MCF 10A (cell line): ENCODE measurements around the gene APRT. TPM values are rescaled to one million over a fixed set of nuclear protein-coding genes. Genes with fewer than 3 reads are reported as not detected.
A peak's percentile ranks its signal among the peaks of the same experiment; 100 is the strongest.

Experiments
- BruUV-seq: library from RNA; stranded (reverse); fragments of 400-500 nt; replicated peaks from 2 replicates; lab custom pipeline; 2021; lab: Mats Ljungman, UMichigan
- CTCF ChIA-PET: fragments of 300-600 bp; sonication (Branson Sonifier 250); formaldehyde crosslinking; extraction: SDS; loops from one replicate; lab custom pipeline; 2021; ENCODE audit warnings: antibody characterized with exemption, inconsistent platforms; lab: Yijun Ruan, JAX
- POLR2A ChIA-PET: fragments of 300-600, 350-650 bp; sonication (Branson Sonifier 250); formaldehyde crosslinking; extraction: SDS; loops from one replicate; lab custom pipeline; 2020; ENCODE audit warnings: antibody characterized with exemption, inconsistent platforms; lab: Yijun Ruan, JAX
- DNase-seq: peaks from one replicate; pipeline ENCODE4 v3.0.0-alpha.2; 2018; ENCODE audit not compliant: unreplicated experiment
- H3K27ac Mint-ChIP-seq: one replicate; pipeline ENCODE4 v1.8.0; 2022; ENCODE audit warnings: mild to moderate bottlenecking, low read depth, mixed read lengths; ENCODE audit not compliant: unreplicated experiment
- H3K27me3 Mint-ChIP-seq: one replicate; pipeline ENCODE4 v1.8.0; 2022; ENCODE audit warnings: mixed read lengths; ENCODE audit not compliant: insufficient read depth, unreplicated experiment
- H3K36me3 Mint-ChIP-seq: one replicate; pipeline ENCODE4 v1.8.0; 2022; ENCODE audit warnings: mild to moderate bottlenecking, moderate library complexity, mixed read lengths; ENCODE audit not compliant: insufficient read depth, unreplicated experiment
- H3K4me1 Mint-ChIP-seq: one replicate; pipeline ENCODE4 v1.8.0; 2022; ENCODE audit warnings: mixed read lengths; ENCODE audit not compliant: insufficient read depth, unreplicated experiment
- H3K4me3 Mint-ChIP-seq: one replicate; pipeline ENCODE4 v1.8.0; 2022; ENCODE audit warnings: mild to moderate bottlenecking, moderate library complexity, mixed read lengths; ENCODE audit not compliant: unreplicated experiment
- H3K9me3 Mint-ChIP-seq: one replicate; pipeline ENCODE4 v1.8.0; 2022; ENCODE audit warnings: mixed read lengths; ENCODE audit not compliant: unreplicated experiment
- CTCF ChIP-seq: fragments of 200-600 bp; IDR thresholded peaks from one replicate; pipeline ENCODE4 v1.8.0; 2022; ENCODE audit warnings: antibody characterized with exemption, mild to moderate bottlenecking; ENCODE audit not compliant: unreplicated experiment
- intact Hi-C: fragments of 100-400 bp; cut with micrococcal nuclease; formaldehyde crosslinking; loops from 2 replicates; pipeline ENCODE4 v1.14.1; 2022
- total RNA-seq: library from RNA; stranded (reverse); gene quantifications from 2 replicates; pipeline ENCODE4 v1.2.3, GENCODE V29; 2022

APRT gene
- total RNA-seq, 1 experiment from 2014 or later, result 248 TPM

GRCh38 chr16:88767546-88768070 is 44.1 kb downstream of the APRT start:
- peak overlapping the region; percentile 57 for H3K27ac Mint-ChIP-seq
- no peak for DNase-seq
- intact Hi-C loops, result no loop called here
- H3K9me3 Mint-ChIP-seq, result no peaks in the 10 kb centered on the region
- H3K27me3 Mint-ChIP-seq, result no peaks in the 10 kb centered on the region
- H3K4me1 Mint-ChIP-seq, result peaks cover 32% of the 10 kb centered on the region
- H3K4me3 Mint-ChIP-seq, result no peak overlapping the region
- ChIA-PET POLR2A (interaction anchor here (0.6 to 1.8 kb wide), 4 partner anchors 9 to 223 kb away, joined by 3 to 6 read pairs (median 3); partner anchors contain the start of gene PIEZO1), CTCF (interaction anchor here (0.8 to 1.3 kb wide), 5 partner anchors 20 to 399 kb away, joined by 3 to 6 read pairs (median 3); no protein-coding TSS in a partner anchor)
- H3K36me3 Mint-ChIP-seq, result peaks cover 32% of the 10 kb centered on the region
- no TSS peak for BruUV-seq
- TF ChIP-seq CTCF, result no peak

- TF ChIP-seq CTCF, result no peak
- intact Hi-C loops, result no loop called here
- BruUV-seq, result no TSS peak
- Mint-ChIP-seq H3K9me3 (no peaks in the 10 kb centered on the region), H3K27me3 (no peaks in the 10 kb centered on the region), H3K4me3 (no peak overlapping the region), H3K36me3 (peaks cover 32% of the 10 kb centered on the region), H3K4me1 (peaks cover 32% of the 10 kb centered on the region), H3K27ac (peak overlapping the region; percentile 57)
- ChIA-PET POLR2A (interaction anchor here (0.6 to 1.8 kb wide), 4 partner anchors 8 to 223 kb away, joined by 3 to 6 read pairs (median 4); no protein-coding TSS in a partner anchor), CTCF (interaction anchor here (0.6 to 1.6 kb wide), 4 partner anchors 24 to 400 kb away, joined by 3 to 10 read pairs (median 4); no protein-coding TSS in a partner anchor)
- no peak for DNase-seq
These were observed 44.8 kb downstream of the APRT start for GRCh38 chr16:88766975-88767374.

GRCh38 chr16:88764913-88765349 is 46.8 kb downstream of the APRT start:
- Mint-ChIP-seq H3K4me3 (no peak overlapping the region), H3K4me1 (peaks cover 19% of the 10 kb centered on the region), H3K36me3 (peaks cover 26% of the 10 kb centered on the region), H3K27ac (no peak overlapping the region), H3K9me3 (no peaks in the 10 kb centered on the region), H3K27me3 (no peaks in the 10 kb centered on the region)
- ChIA-PET CTCF (interaction anchor here (0.6 to 1.5 kb wide), 3 partner anchors 10 to 46 kb away, joined by 4 to 6 read pairs (median 5); no protein-coding TSS in a partner anchor), POLR2A (interaction anchor here (0.6 to 1.4 kb wide), 2 partner anchors 8 to 58 kb away, joined by 3 to 4 read pairs; partner anchors contain the start of gene CTU2)
- DNase-seq, result peak; percentile 43
- TF ChIP-seq CTCF, result no peak
- intact Hi-C loops, result no loop called here
- no TSS peak for BruUV-seq

GRCh38 chr16:88764080-88764479 is 47.6 kb downstream of the APRT start:
- BruUV-seq, result no TSS peak
- TF ChIP-seq CTCF, result no peak
- H3K36me3 Mint-ChIP-seq, result peaks cover 26% of the 10 kb centered on the region
- ChIA-PET CTCF (interaction anchor here (0.8 to 1.1 kb wide), 2 partner anchors 20 to 27 kb away, joined by 3 to 6 read pairs; no protein-coding TSS in a partner anchor), POLR2A (interaction anchor here (0.9 kb wide), 1 partner anchor 17 kb away, joined by 3 read pairs; no protein-coding TSS in a partner anchor)
- no peaks in the 10 kb centered on the region for H3K9me3 Mint-ChIP-seq
- H3K4me3 Mint-ChIP-seq, result no peak overlapping the region
- H3K27ac Mint-ChIP-seq, result no peak overlapping the region
- H3K4me1 Mint-ChIP-seq, result peaks cover 10% of the 10 kb centered on the region
- H3K27me3 Mint-ChIP-seq, result no peaks in the 10 kb centered on the region
- intact Hi-C loops, result no loop called here
- no peak for DNase-seq
